HepG2 (cell line): ENCODE results near the gene JTB. TPM values are rescaled to one million over a fixed set of nuclear protein-coding genes. Genes with fewer than 3 reads are reported as not detected.

Source experiments
- DNMT1 ChIP-seq: sonication (generic); formaldehyde crosslinking; IDR thresholded peaks from 2 replicates; pipeline ENCODE4 v1.5.1; 2020; ENCODE audit warnings: mild to moderate bottlenecking, missing genetic modification reagents
- DR1 ChIP-seq: sonication (generic); formaldehyde crosslinking; IDR thresholded peaks from 2 replicates; pipeline ENCODE4 v1.8.0; 2021; ENCODE audit warnings: mild to moderate bottlenecking, missing genetic modification reagents, inconsistent platforms
- ERF ChIP-seq: IDR thresholded peaks from 2 replicates; pipeline ENCODE4 v1.6.1; 2018; ENCODE audit warnings: missing biosample characterization, missing genetic modification reagents
- HBP1 ChIP-seq: IDR thresholded peaks from 2 replicates; pipeline ENCODE4 v1.6.1; 2016; ENCODE audit warnings: low read depth, control low read depth
- HINFP ChIP-seq: sonication (generic); formaldehyde crosslinking; IDR thresholded peaks from 2 replicates; pipeline ENCODE4 v1.4.0; 2020; ENCODE audit warnings: low read depth, mild to moderate bottlenecking, missing genetic modification reagents
- HMGA1 ChIP-seq: sonication (generic); formaldehyde crosslinking; conservative IDR thresholded peaks from 2 replicates; pipeline ENCODE4 v1.4.0; 2020; ENCODE audit warnings: missing genetic modification reagents
- ISX ChIP-seq: sonication (generic); formaldehyde crosslinking; conservative IDR thresholded peaks from 2 replicates; pipeline ENCODE4 v1.5.0; 2020; ENCODE audit warnings: missing genetic modification reagents
- KAT7 ChIP-seq: IDR thresholded peaks from 2 replicates; pipeline ENCODE4 v1.6.1; 2018; ENCODE audit warnings: borderline replicate concordance, missing compliant biosample characterization
- KLF6 ChIP-seq: IDR thresholded peaks from 2 replicates; pipeline ENCODE4 v1.8.0; 2016; ENCODE audit warnings: missing biosample characterization, missing genetic modification reagents
- SRSF1 ChIP-seq: fragments of 200-400 bp; formaldehyde crosslinking; optimal IDR thresholded peaks from 2 replicates; pipeline ENCODE3; 2017; ENCODE audit warnings: mild to moderate bottlenecking, low read depth, low read length, moderate library complexity
- SRSF4 ChIP-seq: fragments of 200-400 bp; formaldehyde crosslinking; IDR thresholded peaks from one replicate; pipeline ENCODE4 v1.6.1; 2018; ENCODE audit warnings: mild to moderate bottlenecking, low read depth, low read length, moderate library complexity; ENCODE audit not compliant: poor library complexity, severe bottlenecking
- TSC22D2 ChIP-seq: sonication (generic); formaldehyde crosslinking; IDR thresholded peaks from 2 replicates; pipeline ENCODE4 v1.5.1; 2020; ENCODE audit warnings: missing genetic modification reagents, mild to moderate bottlenecking, borderline replicate concordance
- YEATS2 ChIP-seq: sonication (generic); formaldehyde crosslinking; IDR thresholded peaks from 2 replicates; pipeline ENCODE4 v1.4.0; 2020; ENCODE audit warnings: missing genetic modification reagents, borderline replicate concordance
- ZNF253 ChIP-seq: sonication (generic); formaldehyde crosslinking; IDR thresholded peaks from 2 replicates; pipeline ENCODE4 v1.8.0; 2022; ENCODE audit warnings: mild to moderate bottlenecking, missing genetic modification reagents, borderline replicate concordance
- ZNF572 ChIP-seq: sonication (generic); formaldehyde crosslinking; IDR thresholded peaks from 2 replicates; pipeline ENCODE4 v1.5.1; 2020; ENCODE audit warnings: mild to moderate bottlenecking, missing genetic modification reagents
- ZNF646 ChIP-seq: sonication (generic); formaldehyde crosslinking; IDR thresholded peaks from 2 replicates; pipeline ENCODE4 v1.9.0; 2021; ENCODE audit warnings: mild to moderate bottlenecking, missing genetic modification reagents
- ZNF737 ChIP-seq: sonication (generic); formaldehyde crosslinking; IDR thresholded peaks from 2 replicates; pipeline ENCODE4 v1.5.0; 2020; ENCODE audit warnings: missing genetic modification reagents, mild to moderate bottlenecking, borderline replicate concordance
- polyA plus RNA-seq, 8 experiments: library from polyadenylated mRNA; depleted of rRNA in 3 of 8; stranded (reverse) in 7 of 8; unstranded in 1 of 8; fragments of >200 nt; fragmentation: Illumina TruSeq in 4 of 8; extraction: Trizol in 4 of 8; gene quantifications; 2 replicates each; pipeline versions ENCODE4 v1.2.1 to v1.2.3, GENCODE V29; 2011 to 2016; ENCODE audit warnings: low read depth in 4 of 8, missing spikeins in 1 of 8, mixed read lengths in 1 of 8; ENCODE audit not compliant: insufficient read depth in 1 of 8
- total RNA-seq, 5 experiments: library from RNA; depleted of rRNA; stranded (reverse); fragments of >200 nt; fragmentation: Illumina TruSeq; extraction: Trizol; gene quantifications; 2 replicates each; pipeline ENCODE4 v1.2.3, GENCODE V29; 2016; ENCODE audit warnings: low read depth in 1 of 5
- TF ChIP-seq, protein P1 (sequence below): sonication (generic); formaldehyde crosslinking; IDR thresholded peaks from 2 replicates; pipeline ENCODE4 v1.5.0; 2020; ENCODE audit warnings: mild to moderate bottlenecking, missing genetic modification reagents

JTB gene
- total and polyA plus RNA-seq, 2 of the 13 experiments (the other 11 are each of a cell fraction or from before 2014, with no cell fraction given): 96.7 to 99.2 TPM

DNA sequence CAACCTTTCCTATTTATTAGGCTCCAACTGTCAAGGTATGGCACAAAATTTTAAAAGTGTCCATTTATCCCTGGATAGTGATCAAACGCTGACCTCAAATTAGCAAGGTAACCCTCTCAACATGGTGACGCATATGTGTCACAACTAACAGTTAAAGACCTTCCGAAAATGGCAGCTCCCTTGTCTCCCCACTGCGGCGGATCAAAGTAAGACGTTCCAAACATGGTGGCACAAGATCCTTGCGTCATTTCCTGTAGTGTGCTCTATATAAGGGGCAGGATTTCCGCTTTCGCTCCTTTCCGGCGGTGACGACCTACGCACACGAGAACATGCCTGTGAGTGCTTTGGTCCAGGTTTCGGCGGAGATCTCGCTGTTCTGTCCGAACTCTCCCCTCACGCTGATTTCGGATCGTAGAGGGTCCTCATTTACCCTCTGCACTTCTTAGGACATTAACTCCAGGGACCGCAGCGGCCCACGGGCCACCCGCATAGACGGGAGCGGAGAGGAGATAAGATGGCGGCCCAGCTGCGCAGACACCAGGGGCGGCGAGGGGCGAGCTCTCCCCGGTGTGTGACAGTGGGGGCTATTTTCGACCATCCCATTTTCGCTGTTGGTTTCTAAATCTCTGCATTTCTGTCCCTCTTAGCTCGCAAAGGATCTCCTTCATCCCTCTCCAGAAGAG lies 13.1 kb upstream of the JTB start, which contains the start of gene RPS27 (continued):
- TF ChIP-seq HBP1 (CRISPR knock-in tag) (peak; percentile 95), ZNF646 (CRISPR knock-in tag) (no peak), HMGA1 (CRISPR knock-in tag) (no peak), YEATS2 (CRISPR knock-in tag) (peak; percentile 98), DR1 (CRISPR knock-in tag) (peak; percentile 89; the same call in 1 of the 2 replicates), ERF (CRISPR knock-in tag) (peak; percentile 94), ISX (CRISPR knock-in tag) (no peak; the same call in 1 of the 2 replicates), ZNF737 (CRISPR knock-in tag) (0 out of 2 replicates have a peak, but pooled peaks have one; percentile 76), ZNF572 (CRISPR knock-in tag) (0 out of 2 replicates have a peak, but pooled peaks have one; percentile 76), TSC22D2 (CRISPR knock-in tag) (peak; percentile 98), SRSF1 (peak; percentile 92), SRSF4 (no peak), ZNF253 (no peak), KLF6 (CRISPR knock-in tag) (no peak; the same call in 1 of the 2 replicates), HINFP (CRISPR knock-in tag) (peak; percentile 78; the same call in 1 of the 2 replicates), KAT7 (CRISPR knock-in tag) (peak; percentile 62; the same call in 1 of the 2 replicates), DNMT1 (CRISPR knock-in tag) (0 out of 2 replicates have a peak, but pooled peaks have one; percentile 80)
- TF ChIP-seq, protein P1, sequence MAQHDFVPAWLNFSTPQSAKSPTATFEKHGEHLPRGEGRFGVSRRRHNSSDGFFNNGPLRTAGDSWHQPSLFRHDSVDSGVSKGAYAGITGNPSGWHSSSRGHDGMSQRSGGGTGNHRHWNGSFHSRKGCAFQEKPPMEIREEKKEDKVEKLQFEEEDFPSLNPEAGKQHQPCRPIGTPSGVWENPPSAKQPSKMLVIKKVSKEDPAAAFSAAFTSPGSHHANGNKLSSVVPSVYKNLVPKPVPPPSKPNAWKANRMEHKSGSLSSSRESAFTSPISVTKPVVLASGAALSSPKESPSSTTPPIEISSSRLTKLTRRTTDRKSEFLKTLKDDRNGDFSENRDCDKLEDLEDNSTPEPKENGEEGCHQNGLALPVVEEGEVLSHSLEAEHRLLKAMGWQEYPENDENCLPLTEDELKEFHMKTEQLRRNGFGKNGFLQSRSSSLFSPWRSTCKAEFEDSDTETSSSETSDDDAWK (CRISPR knock-in tag): no peak
